Fibroblast of lung (primary cell): ENCODE measurements around the gene B3GNT2.

Experiments
- CTCF ChIP-seq, 2 donors: IDR thresholded peaks in 1 of 2; conservative IDR thresholded peaks in 1 of 2; 1 replicate in 1 of 2; 2 replicates in 1 of 2; pipeline ENCODE4 v1.5.1; 2011 to 2012; ENCODE audit warnings: low read length in 2 of 2, control low read depth in 1 of 2, inconsistent platforms in 1 of 2, low read depth in 1 of 2, mild to moderate bottlenecking in 1 of 2
- EZH2 ChIP-seq: IDR thresholded peaks from 2 replicates; pipeline ENCODE4 v1.5.1; 2012; ENCODE audit warnings: low read length, control low read depth, mild to moderate bottlenecking; ENCODE audit errors: missing control alignments

DNA sequence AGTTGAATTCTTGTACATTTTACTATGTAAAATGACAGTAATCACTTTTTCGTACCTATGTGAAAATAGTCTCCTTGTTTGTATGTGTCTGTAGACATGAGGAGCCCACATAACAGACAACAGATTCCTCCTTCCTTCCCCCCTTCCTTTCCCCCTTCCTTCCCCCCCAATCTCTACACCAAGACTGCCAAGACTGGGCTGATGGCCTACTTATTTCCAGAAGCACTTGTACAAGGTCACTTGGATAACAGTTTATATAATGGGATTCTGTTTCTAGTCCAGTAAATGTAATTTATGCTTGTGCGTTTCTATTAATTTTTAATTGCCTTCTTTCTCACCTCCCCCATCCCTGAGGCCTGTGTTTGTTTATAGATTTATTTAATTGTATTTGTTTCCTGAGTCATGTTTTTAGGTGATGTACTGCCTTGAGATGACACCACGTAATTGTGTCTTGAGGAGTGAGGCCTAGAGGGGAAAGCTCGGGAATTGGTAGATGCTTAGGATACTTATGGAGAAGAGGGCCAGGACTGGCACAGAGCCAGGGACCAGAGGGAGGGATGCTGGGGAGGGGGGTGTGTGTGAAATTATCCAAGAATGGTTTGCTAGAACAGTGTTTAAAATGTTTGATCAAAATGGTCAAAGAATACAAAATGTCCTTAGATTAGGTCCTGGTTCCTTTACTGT lies 12.3 kb downstream of the B3GNT2 start:
- TF ChIP-seq CTCF (conservative IDR thresholded peaks at IDR 0.05 in 1 of 2, IDR thresholded peaks at IDR 0.05 in 1 of 2; ENCODE audit: low read depth in 1 of 2, low read length in 2 of 2) (no peak), EZH2 (no peak)
